H1 (cell line): ENCODE data around the gene DCLRE1B. TPM values are rescaled to one million over a fixed set of nuclear protein-coding genes. Genes with fewer than 3 reads are reported as not detected.

Experiments used
- CTCF ChIA-PET: fragments of 300-600 bp; sonication (Branson Sonifier 250); formaldehyde crosslinking; loops from one replicate; lab custom pipeline; 2021; ENCODE audit not compliant: partially characterized antibody; lab: Charles Lee
- POLR2A ChIA-PET: fragments of 300-600 bp; sonication (Branson Sonifier 250); formaldehyde crosslinking; loops from one replicate; lab custom pipeline; 2021; ENCODE audit warnings: inconsistent platforms; ENCODE audit not compliant: partially characterized antibody; lab: Charles Lee
- DNase-seq, 2 experiments: peaks; one replicate each; pipeline versions ENCODE4 v3.0.0 to v3.0.0-alpha.2; 2010 to 2022; ENCODE audit warnings: low spot score in 2 of 2, low read depth in 1 of 2, mixed read lengths in 1 of 2
- FAIRE-seq: peaks from 2 replicates; lab custom pipeline; 2011; peaks lifted over from hg19 to GRCh38; lab: Jason Lieb, UNC
- H2AFZ ChIP-seq: 2 replicates; pipeline ENCODE4 v1.8.1; 2012; ENCODE audit warnings: low read length, inconsistent platforms
- H2AK5ac ChIP-seq: 2 replicates; pipeline ENCODE4 v1.6.1; 2013; ENCODE audit warnings: low read depth, low read length
- H2BK120ac ChIP-seq: replicated peaks from 2 replicates; pipeline ENCODE3; 2013; ENCODE audit warnings: low read depth, low read length, inconsistent platforms
- H2BK12ac ChIP-seq: 2 replicates; pipeline ENCODE4 v1.6.1; 2013; ENCODE audit warnings: low read depth, low read length
- H2BK15ac ChIP-seq: 2 replicates; pipeline ENCODE4 v1.6.1; 2013; ENCODE audit warnings: low read length
- H2BK20ac ChIP-seq: 2 replicates; pipeline ENCODE4 v1.6.1; 2013; ENCODE audit warnings: low read length
- H2BK5ac ChIP-seq: 2 replicates; pipeline ENCODE4 v1.6.1; 2013; ENCODE audit warnings: low read depth, low read length
- H3K14ac ChIP-seq: 2 replicates; pipeline ENCODE4 v1.6.1; 2013; ENCODE audit warnings: inconsistent platforms; ENCODE audit not compliant: insufficient read length
- H3K18ac ChIP-seq: 2 replicates; pipeline ENCODE4 v1.6.1; 2013; ENCODE audit warnings: low read length; ENCODE audit errors: extremely low read depth
- H3K23ac ChIP-seq: 2 replicates; pipeline ENCODE4 v1.6.1; 2013; ENCODE audit warnings: inconsistent platforms; ENCODE audit not compliant: insufficient read length
- H3K23me2 ChIP-seq: 2 replicates; pipeline ENCODE4 v1.6.1; 2013; ENCODE audit warnings: low read depth, low read length
- H3K27ac ChIP-seq: 2 replicates; pipeline ENCODE4 v1.6.1; 2011; ENCODE audit warnings: low read depth, low read length, inconsistent platforms
- H3K27me3 ChIP-seq, 4 experiments: replicated peaks in 1 of 4; 1 replicate in 1 of 4; 2 replicates in 3 of 4; pipeline versions ENCODE4 v1.6.1 to v1.8.1; 2011 to 2013; ENCODE audit warnings: low read length in 3 of 4, mild to moderate bottlenecking in 3 of 4, inconsistent platforms in 2 of 4, mixed read lengths in 2 of 4, moderate library complexity in 1 of 4; ENCODE audit not compliant: control insufficient read depth in 3 of 4, insufficient read depth in 3 of 4; ENCODE audit errors: extremely low read depth in 1 of 4
- H3K36me3 ChIP-seq, 4 experiments: 2 replicates each; pipeline versions ENCODE4 v1.6.1 to v1.8.1; 2011 to 2013; ENCODE audit warnings: mild to moderate bottlenecking in 4 of 4, low read length in 3 of 4, moderate library complexity in 2 of 4, control low read depth in 1 of 4, inconsistent platforms in 1 of 4; ENCODE audit not compliant: insufficient read depth in 4 of 4, control insufficient read depth in 2 of 4
- H3K4ac ChIP-seq: replicated peaks from 2 replicates; pipeline ENCODE3; 2013; ENCODE audit warnings: low read length, low read depth, mixed read lengths, inconsistent platforms; ENCODE audit not compliant: insufficient read length
- H3K4me1 ChIP-seq, 4 experiments: replicated peaks in 1 of 4; 1 replicate in 1 of 4; 2 replicates in 3 of 4; pipeline versions ENCODE4 v1.6.1 to v1.8.1; 2011 to 2013; ENCODE audit warnings: low read length in 3 of 4, inconsistent platforms in 2 of 4, mixed read lengths in 1 of 4; ENCODE audit not compliant: insufficient read depth in 4 of 4, control insufficient read depth in 3 of 4
- H3K4me2 ChIP-seq, 2 experiments: 2 replicates each; pipeline versions ENCODE4 v1.6.1 to v1.8.1; 2011 to 2013; ENCODE audit warnings: low read depth in 2 of 2, low read length in 2 of 2, control low read depth in 1 of 2, inconsistent platforms in 1 of 2, mild to moderate bottlenecking in 1 of 2; ENCODE audit not compliant: insufficient read depth in 1 of 2
- H3K4me3 ChIP-seq, 4 experiments: fragments of 200-600, 300-600 bp in 1 of 4; sonication (generic), shearing (Covaris generic), sonication (Bioruptor Twin) in 1 of 4; 2 replicates each; pipeline versions ENCODE4 v1.5.1 to v1.8.1; 2011 to 2016; ENCODE audit warnings: low read length in 4 of 4, low read depth in 3 of 4, control low read depth in 2 of 4, inconsistent platforms in 2 of 4, mild to moderate bottlenecking in 2 of 4, mixed read lengths in 1 of 4, moderate library complexity in 1 of 4; ENCODE audit not compliant: insufficient read depth in 2 of 4; ENCODE audit errors: extremely low read depth in 1 of 4
- H3K56ac ChIP-seq: replicated peaks from 2 replicates; pipeline ENCODE3; 2013; ENCODE audit warnings: low read depth, mild to moderate bottlenecking, mixed read lengths, low read length, inconsistent platforms; ENCODE audit not compliant: insufficient read length
- H3K79me1 ChIP-seq: 2 replicates; pipeline ENCODE4 v1.6.1; 2013; ENCODE audit warnings: low read depth, low read length, control low read depth
- H3K79me2 ChIP-seq, 2 experiments: 2 replicates each; pipeline versions ENCODE4 v1.6.1 to v1.8.1; 2012 to 2013; ENCODE audit warnings: low read length in 2 of 2, mild to moderate bottlenecking in 2 of 2, inconsistent platforms in 1 of 2; ENCODE audit not compliant: insufficient read depth in 2 of 2, control insufficient read depth in 1 of 2
- H3K9ac ChIP-seq, 4 experiments: replicated peaks in 1 of 4; 1 replicate in 1 of 4; 2 replicates in 3 of 4; pipeline versions ENCODE4 v1.6.1 to v1.8.1; 2011 to 2013; ENCODE audit warnings: low read depth in 3 of 4, low read length in 3 of 4, control low read depth in 2 of 4, mild to moderate bottlenecking in 2 of 4, moderate library complexity in 2 of 4, inconsistent platforms in 1 of 4; ENCODE audit errors: extremely low read depth in 1 of 4
- H3K9me3 ChIP-seq, 2 experiments: 2 replicates each; pipeline versions ENCODE4 v1.6.1 to v1.8.1; 2012 to 2013; ENCODE audit warnings: mild to moderate bottlenecking in 2 of 2, moderate library complexity in 2 of 2, control low read depth in 1 of 2, inconsistent platforms in 1 of 2, low read depth in 1 of 2, low read length in 1 of 2, mixed read lengths in 1 of 2; ENCODE audit not compliant: insufficient read depth in 2 of 2
- H4K20me1 ChIP-seq, 2 experiments: replicated peaks in 1 of 2; 2 replicates each; pipeline versions ENCODE3 to v1.8.1; 2011 to 2013; ENCODE audit warnings: inconsistent platforms in 2 of 2, low read length in 2 of 2, mild to moderate bottlenecking in 1 of 2; ENCODE audit not compliant: insufficient read depth in 2 of 2, control insufficient read depth in 1 of 2
- H4K5ac ChIP-seq: 2 replicates; pipeline ENCODE4 v1.6.1; 2013; ENCODE audit warnings: low read length, low read depth, mixed read lengths, inconsistent platforms; ENCODE audit not compliant: insufficient read length
- H4K8ac ChIP-seq: 2 replicates; pipeline ENCODE4 v1.8.0; 2013; ENCODE audit warnings: mild to moderate bottlenecking, moderate library complexity, low read length, inconsistent platforms; ENCODE audit not compliant: insufficient read depth; ENCODE audit errors: extremely low read depth
- H4K91ac ChIP-seq: replicated peaks from 2 replicates; pipeline ENCODE3; 2013; ENCODE audit warnings: low read length, mixed read lengths, inconsistent platforms; ENCODE audit not compliant: insufficient read length
- RAD21 ChIP-seq, 2 experiments: IDR thresholded peaks in 1 of 2; conservative IDR thresholded peaks in 1 of 2; 2 replicates each; pipeline ENCODE4 v1.6.1; 2011; ENCODE audit warnings: low read depth in 2 of 2, low read length in 2 of 2, improper control_type of control experiment in 1 of 2, inconsistent platforms in 1 of 2, mild to moderate bottlenecking in 1 of 2, moderate library complexity in 1 of 2
- RBBP5 ChIP-seq: IDR thresholded peaks from 2 replicates; pipeline ENCODE4 v1.7.1; 2012; ENCODE audit warnings: low read depth, mild to moderate bottlenecking, inconsistent platforms, low read length, moderate library complexity, borderline replicate concordance
- WGBS, 2 experiments: shearing (Covaris generic) in 1 of 2; methylation state at CpG; one replicate each; pipeline versions ENCODE4 v1.1.6 to v1.1.7; 2013 to 2015; ENCODE audit warnings: low lambda C conversion rate in 2 of 2, mixed read lengths in 2 of 2, inconsistent platforms in 1 of 2, low coverage in 1 of 2, missing lambda C conversion rate in 1 of 2; ENCODE audit not compliant: insufficient replicate concordance in 2 of 2, insufficient coverage in 1 of 2, insufficient read length in 1 of 2; ENCODE audit errors: extremely low coverage in 1 of 2, missing lambda C conversion rate in 1 of 2; 5-methylcytosine and 5-hydroxymethylcytosine counted together
- polyA plus RNA-seq, 7 experiments: library from polyadenylated mRNA; depleted of rRNA in 3 of 7; stranded (reverse) in 5 of 7; unstranded in 2 of 7; fragments of >200 nt in 5 of 7; fragments of 200-250 nt in 2 of 7; gene quantifications; 1 replicate in 5 of 7; 2 replicates in 1 of 7; 4 replicates in 1 of 7; pipeline versions ENCODE4 v1.2.1 to v1.2.3, GENCODE V29; 2011 to 2013; ENCODE audit warnings: missing spikeins in 2 of 7, mixed read lengths in 2 of 7
- total RNA-seq: library from RNA; stranded (reverse); fragmentation: NEBNext Ultra II Directional; extraction: Animal tissue kit (Norgen Biotek cat#: 25700); gene quantifications from 2 replicates; pipeline ENCODE4 v1.2.1, GENCODE V29; 2021

Gene DCLRE1B
- total and polyA plus RNA-seq, 2 of the 8 experiments (the other 6 are each of a cell fraction or from before 2014, with no cell fraction given) = 5.5 to 11.0 TPM

DNA sequence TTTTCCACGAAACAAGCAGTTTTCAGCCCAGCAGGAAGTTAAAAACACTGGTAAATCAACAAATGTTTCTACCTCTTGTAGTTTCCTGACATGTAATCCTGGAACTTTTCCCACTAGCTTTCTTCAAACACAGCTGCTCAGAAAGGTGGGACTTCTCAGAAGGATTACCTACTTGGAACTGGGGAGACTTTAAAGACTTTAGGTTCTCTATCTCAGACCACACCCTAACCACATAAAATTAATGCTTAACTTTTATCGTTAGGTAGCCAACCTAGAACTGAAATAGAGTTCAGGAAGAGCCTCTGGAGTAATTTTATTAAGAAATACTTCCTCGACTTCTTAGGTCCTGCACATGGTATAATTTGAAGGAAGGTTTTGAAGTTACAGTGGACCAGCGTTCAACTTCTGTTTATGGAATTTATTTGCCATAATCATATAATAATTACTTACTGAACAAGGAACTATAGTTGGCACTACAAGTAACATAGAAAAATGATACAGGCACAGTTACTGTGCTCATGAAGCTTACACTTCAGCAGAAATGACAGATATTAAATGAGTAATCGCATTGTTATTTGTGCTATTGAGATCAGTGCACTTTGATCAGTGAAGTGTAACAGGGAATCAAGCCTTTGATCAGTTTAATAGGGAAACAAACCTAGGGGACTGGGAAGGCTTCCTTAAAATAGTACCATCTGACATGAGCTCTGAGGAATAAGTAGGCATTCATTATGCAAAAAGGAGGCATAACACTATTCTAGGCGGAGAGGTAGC is 17.5 kb upstream of the DCLRE1B start, which contains the start of gene BCL2L15:
BCL2L15 (minus strand) TSS at position 180 of the 774 bp plus-strand sequence. CDS start 206 bp downstream, outside the sequence.
- H3K9me3 ChIP-seq = no peaks in the 10 kb centered on the region
- no peak for DNase-seq

More for the DNA sequence above, 17.5 kb upstream of the DCLRE1B start, which contains the start of gene BCL2L15:
- Histone ChIP-seq H2BK15ac (no peak within 1 kb of the TSS), H4K20me1 (no peaks in the 10 kb centered on the region), H3K4me1 (no peaks in the 10 kb centered on the region), H3K23me2 (no peaks in the 10 kb centered on the region), H3K27me3 (no peaks in the 10 kb centered on the region), H3K4me3 (no peak within 1 kb of the TSS), H4K8ac (no peak within 1 kb of the TSS), H3K14ac (no peak within 1 kb of the TSS), H3K56ac (no peak within 1 kb of the TSS), H4K91ac (no peak within 1 kb of the TSS), H3K4me2 (no peak within 1 kb of the TSS), H3K9ac (no peak within 1 kb of the TSS), H2BK12ac (no peak within 1 kb of the TSS), H2BK120ac (no peak within 1 kb of the TSS), H3K36me3 (no peaks in the 10 kb centered on the region), H3K79me2 (no peaks in the 10 kb centered on the region), H3K18ac (no peak within 1 kb of the TSS), H3K4ac (no peak within 1 kb of the TSS), H4K5ac (no peak within 1 kb of the TSS), H2BK20ac (no peak within 1 kb of the TSS), H2AK5ac (no peak within 1 kb of the TSS), H3K23ac (no peak within 1 kb of the TSS), H2AFZ (no peak within 1 kb of the TSS), H2BK5ac (no peak within 1 kb of the TSS), H3K27ac (no peak within 1 kb of the TSS), H3K79me1 (no peaks in the 10 kb centered on the region)
- POLR2A ChIA-PET = no interaction called here
- CTCF ChIA-PET = interaction anchor here (1.4 kb wide), 2 partner anchors 9 to 52 kb away, joined by 3 to 4 read pairs; no protein-coding TSS in a partner anchor
- FAIRE-seq = no peak
- WGBS, 2 experiments = 76% methylated on average over 6 of the region's 6 CpGs; no CpG with 5 or more reads in 1 of the 2 experiments
- TF ChIP-seq RBBP5 (no peak), RAD21 (IDR thresholded peaks at IDR 0.05 in 1 of 2, conservative IDR thresholded peaks at IDR 0.05 in 1 of 2; ENCODE audit: low read depth in 2 of 2, low read length in 2 of 2) (no peak)
